Measurements from ENCODE around the gene CELF4.

Gene CELF4

GRCh38 chr18:37486848-37487247 lies 78.8 kb downstream of the CELF4 start:
- peaks cover 0 to 9% (median 5%) of the 10 kb centered on the region in 4 experiments for H3K4me1 ChIP-seq (ENCODE audit: control extremely low read depth in 1 of 4, control insufficient read depth in 4 of 4, insufficient read depth in 4 of 4, low read length in 3 of 4)
- H3K9me3 ChIP-seq (ENCODE audit: control extremely low read depth in 1 of 5, control insufficient read depth in 4 of 5, insufficient read depth in 2 of 5, low read depth in 1 of 5, low read length in 4 of 5): no peaks in the 10 kb centered on the region
- no peak overlapping the region for H3K4me3 ChIP-seq (ENCODE audit: control insufficient read depth in 1 of 7, extremely low read depth in 1 of 7, insufficient read depth in 4 of 7, low read depth in 2 of 7, low read length in 6 of 7)
- ChIA-PET POLR2A (no interaction called here), CTCF (no interaction called here)
- no peaks in the 10 kb centered on the region for H3K36me3 ChIP-seq (ENCODE audit: control insufficient read depth in 4 of 4, insufficient read depth in 4 of 4, low read length in 3 of 4)
- 84% methylated on average over 3 of the region's 5 CpGs for WGBS (ENCODE audit: insufficient coverage)
- no peak overlapping the region for H3K27ac ChIP-seq (ENCODE audit: insufficient read depth in 1 of 2, low read depth in 1 of 2, low read length in 2 of 2, poor library complexity in 1 of 2, severe bottlenecking in 2 of 2)
- peaks cover 10 to 90% (median 27%) of the 10 kb centered on the region in 5 experiments for H3K27me3 ChIP-seq (replicated peaks in 2 of 5; ENCODE audit: control insufficient read depth in 4 of 5, insufficient read depth in 5 of 5, low read length in 4 of 5)
- DNase-seq: no peak

- ChIA-PET POLR2A (no interaction called here), CTCF (interaction anchor here (0.8 to 1.4 kb wide), 4 partner anchors 9 to 35 kb away, joined by 4 to 5 read pairs (median 4); no protein-coding TSS in a partner anchor)
- under 1% methylated on average over 71 of the region's 98 CpGs for WGBS (ENCODE audit: insufficient coverage)
- H3K27me3 ChIP-seq (replicated peaks in 2 of 5; ENCODE audit: control insufficient read depth in 4 of 5, insufficient read depth in 5 of 5, low read length in 4 of 5): peaks cover 10 to 85% (median 29%) of the 10 kb centered on the region in 5 experiments
- H3K36me3 ChIP-seq (ENCODE audit: control insufficient read depth in 4 of 4, insufficient read depth in 4 of 4, low read length in 3 of 4): no peaks in the 10 kb centered on the region
- DNase-seq: peak; percentile 62 to 82 (median 81)
- H3K4me3 ChIP-seq (ENCODE audit: control insufficient read depth in 1 of 7, extremely low read depth in 1 of 7, insufficient read depth in 4 of 7, low read depth in 2 of 7, low read length in 6 of 7): peak overlapping the region in 4 of 7 experiments; percentile 29 to 64 (median 38)
- H3K27ac ChIP-seq (ENCODE audit: insufficient read depth in 1 of 2, low read depth in 1 of 2, low read length in 2 of 2, poor library complexity in 1 of 2, severe bottlenecking in 2 of 2): no peak overlapping the region
- H3K9me3 ChIP-seq (ENCODE audit: control extremely low read depth in 1 of 5, control insufficient read depth in 4 of 5, insufficient read depth in 2 of 5, low read depth in 1 of 5, low read length in 4 of 5): no peaks in the 10 kb centered on the region
- H3K4me1 ChIP-seq (ENCODE audit: control extremely low read depth in 1 of 4, control insufficient read depth in 4 of 4, insufficient read depth in 4 of 4, low read length in 3 of 4): peaks cover 0 to 9% (median 5%) of the 10 kb centered on the region in 4 experiments
Measured at GRCh38 chr18:37484983-37485834, 80.4 kb downstream of the CELF4 start.

- Histone ChIP-seq H3K4me1 (ENCODE audit: control extremely low read depth in 1 of 4, control insufficient read depth in 4 of 4, insufficient read depth in 4 of 4, low read length in 3 of 4) (peaks cover 0 to 9% (median 5%) of the 10 kb centered on the region in 4 experiments), H3K4me3 (ENCODE audit: control insufficient read depth in 1 of 7, extremely low read depth in 1 of 7, insufficient read depth in 4 of 7, low read depth in 2 of 7, low read length in 6 of 7) (no peak overlapping the region), H3K36me3 (ENCODE audit: control insufficient read depth in 4 of 4, insufficient read depth in 4 of 4, low read length in 3 of 4) (no peaks in the 10 kb centered on the region), H3K27me3 (replicated peaks in 2 of 5; ENCODE audit: control insufficient read depth in 4 of 5, insufficient read depth in 5 of 5, low read length in 4 of 5) (peaks cover 10 to 76% (median 29%) of the 10 kb centered on the region in 5 experiments), H3K27ac (ENCODE audit: insufficient read depth in 1 of 2, low read depth in 1 of 2, low read length in 2 of 2, poor library complexity in 1 of 2, severe bottlenecking in 2 of 2) (no peak overlapping the region), H3K9me3 (ENCODE audit: control extremely low read depth in 1 of 5, control insufficient read depth in 4 of 5, insufficient read depth in 2 of 5, low read depth in 1 of 5, low read length in 4 of 5) (no peaks in the 10 kb centered on the region)
- WGBS (ENCODE audit: insufficient coverage): 16% methylated on average over 6 of the region's 17 CpGs
- no peak for DNase-seq
- ChIA-PET CTCF (interaction anchor here (0.8 to 1.2 kb wide), 3 partner anchors 10 to 36 kb away, joined by 4 to 5 read pairs (median 5); no protein-coding TSS in a partner anchor), POLR2A (no interaction called here)
Measured at GRCh38 chr18:37483984-37484819, 81.4 kb downstream of the CELF4 start.

- peaks cover 0 to 9% (median 5%) of the 10 kb centered on the region in 4 experiments for H3K4me1 ChIP-seq (ENCODE audit: control extremely low read depth in 1 of 4, control insufficient read depth in 4 of 4, insufficient read depth in 4 of 4, low read length in 3 of 4)
- peak; percentile 17 to 71 (median 69) for DNase-seq
- H3K4me3 ChIP-seq (ENCODE audit: control insufficient read depth in 1 of 7, extremely low read depth in 1 of 7, insufficient read depth in 4 of 7, low read depth in 2 of 7, low read length in 6 of 7): no peak overlapping the region
- ChIA-PET CTCF (no interaction called here), POLR2A (no interaction called here)
- no peaks in the 10 kb centered on the region for H3K9me3 ChIP-seq (ENCODE audit: control extremely low read depth in 1 of 5, control insufficient read depth in 4 of 5, insufficient read depth in 2 of 5, low read depth in 1 of 5, low read length in 4 of 5)
- no peaks in the 10 kb centered on the region for H3K36me3 ChIP-seq (ENCODE audit: control insufficient read depth in 4 of 4, insufficient read depth in 4 of 4, low read length in 3 of 4)
- H3K27ac ChIP-seq (ENCODE audit: insufficient read depth in 1 of 2, low read depth in 1 of 2, low read length in 2 of 2, poor library complexity in 1 of 2, severe bottlenecking in 2 of 2): no peak overlapping the region
- H3K27me3 ChIP-seq (replicated peaks in 2 of 5; ENCODE audit: control insufficient read depth in 4 of 5, insufficient read depth in 5 of 5, low read length in 4 of 5): peaks cover 10 to 72% (median 29%) of the 10 kb centered on the region in 5 experiments
- WGBS (ENCODE audit: insufficient coverage): 31% methylated on average over 8 of the region's 12 CpGs
Measured at GRCh38 chr18:37483221-37483971, 82.2 kb downstream of the CELF4 start.

GRCh38 chr18:37482433-37482832 lies 83.2 kb downstream of the CELF4 start:
- H3K36me3 ChIP-seq (ENCODE audit: control insufficient read depth in 4 of 4, insufficient read depth in 4 of 4, low read length in 3 of 4): no peaks in the 10 kb centered on the region
- 38% methylated on average over 1 of the region's 3 CpGs for WGBS (ENCODE audit: insufficient coverage)
- H3K27ac ChIP-seq (ENCODE audit: insufficient read depth in 1 of 2, low read depth in 1 of 2, low read length in 2 of 2, poor library complexity in 1 of 2, severe bottlenecking in 2 of 2): no peak overlapping the region
- H3K4me3 ChIP-seq (ENCODE audit: control insufficient read depth in 1 of 7, extremely low read depth in 1 of 7, insufficient read depth in 4 of 7, low read depth in 2 of 7, low read length in 6 of 7): no peak overlapping the region
- H3K4me1 ChIP-seq (ENCODE audit: control extremely low read depth in 1 of 4, control insufficient read depth in 4 of 4, insufficient read depth in 4 of 4, low read length in 3 of 4): peaks cover 0 to 9% (median 5%) of the 10 kb centered on the region in 4 experiments
- CTCF ChIA-PET: no interaction called here
- peaks cover 10 to 66% (median 26%) of the 10 kb centered on the region in 5 experiments for H3K27me3 ChIP-seq (replicated peaks in 2 of 5; ENCODE audit: control insufficient read depth in 4 of 5, insufficient read depth in 5 of 5, low read length in 4 of 5)
- no peaks in the 10 kb centered on the region for H3K9me3 ChIP-seq (ENCODE audit: control extremely low read depth in 1 of 5, control insufficient read depth in 4 of 5, insufficient read depth in 2 of 5, low read depth in 1 of 5, low read length in 4 of 5)
- POLR2A ChIA-PET: interaction anchor here (0.6 kb wide), 1 partner anchor 183 kb away, joined by 3 read pairs; no protein-coding TSS in a partner anchor
- peak in 2 of 3 donors; percentile 22 to 32 for DNase-seq

- Histone ChIP-seq H3K4me3 (ENCODE audit: control insufficient read depth in 1 of 7, extremely low read depth in 1 of 7, insufficient read depth in 4 of 7, low read depth in 2 of 7, low read length in 6 of 7) (no peak overlapping the region), H3K27ac (ENCODE audit: insufficient read depth in 1 of 2, low read depth in 1 of 2, low read length in 2 of 2, poor library complexity in 1 of 2, severe bottlenecking in 2 of 2) (no peak overlapping the region), H3K4me1 (ENCODE audit: control extremely low read depth in 1 of 4, control insufficient read depth in 4 of 4, insufficient read depth in 4 of 4, low read length in 3 of 4) (peaks cover 0 to 9% (median 5%) of the 10 kb centered on the region in 4 experiments), H3K9me3 (ENCODE audit: control extremely low read depth in 1 of 5, control insufficient read depth in 4 of 5, insufficient read depth in 2 of 5, low read depth in 1 of 5, low read length in 4 of 5) (no peaks in the 10 kb centered on the region), H3K36me3 (ENCODE audit: control insufficient read depth in 4 of 4, insufficient read depth in 4 of 4, low read length in 3 of 4) (no peaks in the 10 kb centered on the region), H3K27me3 (replicated peaks in 2 of 5; ENCODE audit: control insufficient read depth in 4 of 5, insufficient read depth in 5 of 5, low read length in 4 of 5) (peaks cover 10 to 64% (median 22%) of the 10 kb centered on the region in 5 experiments)
- WGBS (ENCODE audit: insufficient coverage): 0% methylated on average over 1 of the region's 3 CpGs
- ChIA-PET CTCF (no interaction called here), POLR2A (interaction anchor here (0.6 kb wide), 1 partner anchor 182 kb away, joined by 3 read pairs; no protein-coding TSS in a partner anchor)
- peak in 2 of 3 donors; percentile 60 to 71 for DNase-seq
Measured at GRCh38 chr18:37482002-37482401, 83.6 kb downstream of the CELF4 start.

Data from common myeloid progenitor, CD34-positive (primary cell).